H1 (cell line): ENCODE measurements around the gene TRMT13. TPM values are rescaled to one million over a fixed set of nuclear protein-coding genes. Genes with fewer than 3 reads are reported as not detected.

Experiments used
- CTCF ChIA-PET: fragments of 300-600 bp; sonication (Branson Sonifier 250); formaldehyde crosslinking; loops from one replicate; lab custom pipeline; 2021; ENCODE audit not compliant: partially characterized antibody; lab: Charles Lee
- POLR2A ChIA-PET: fragments of 300-600 bp; sonication (Branson Sonifier 250); formaldehyde crosslinking; loops from one replicate; lab custom pipeline; 2021; ENCODE audit warnings: inconsistent platforms; ENCODE audit not compliant: partially characterized antibody; lab: Charles Lee
- DNase-seq, 2 experiments: peaks; one replicate each; pipeline versions ENCODE4 v3.0.0 to v3.0.0-alpha.2; 2010 to 2022; ENCODE audit warnings: low spot score in 2 of 2, low read depth in 1 of 2, mixed read lengths in 1 of 2
- FAIRE-seq: peaks from 2 replicates; lab custom pipeline; 2011; peaks lifted over from hg19 to GRCh38; lab: Jason Lieb, UNC
- H2AFZ ChIP-seq: 2 replicates; pipeline ENCODE4 v1.8.1; 2012; ENCODE audit warnings: low read length, inconsistent platforms
- H2AK5ac ChIP-seq: 2 replicates; pipeline ENCODE4 v1.6.1; 2013; ENCODE audit warnings: low read depth, low read length
- H2BK120ac ChIP-seq: replicated peaks from 2 replicates; pipeline ENCODE3; 2013; ENCODE audit warnings: low read depth, low read length, inconsistent platforms
- H2BK12ac ChIP-seq: 2 replicates; pipeline ENCODE4 v1.6.1; 2013; ENCODE audit warnings: low read depth, low read length
- H2BK15ac ChIP-seq: 2 replicates; pipeline ENCODE4 v1.6.1; 2013; ENCODE audit warnings: low read length
- H2BK20ac ChIP-seq: 2 replicates; pipeline ENCODE4 v1.6.1; 2013; ENCODE audit warnings: low read length
- H2BK5ac ChIP-seq: 2 replicates; pipeline ENCODE4 v1.6.1; 2013; ENCODE audit warnings: low read depth, low read length
- H3K14ac ChIP-seq: 2 replicates; pipeline ENCODE4 v1.6.1; 2013; ENCODE audit warnings: inconsistent platforms; ENCODE audit not compliant: insufficient read length
- H3K18ac ChIP-seq: 2 replicates; pipeline ENCODE4 v1.6.1; 2013; ENCODE audit warnings: low read length; ENCODE audit errors: extremely low read depth
- H3K23ac ChIP-seq: 2 replicates; pipeline ENCODE4 v1.6.1; 2013; ENCODE audit warnings: inconsistent platforms; ENCODE audit not compliant: insufficient read length
- H3K23me2 ChIP-seq: 2 replicates; pipeline ENCODE4 v1.6.1; 2013; ENCODE audit warnings: low read depth, low read length
- H3K27ac ChIP-seq: 2 replicates; pipeline ENCODE4 v1.6.1; 2011; ENCODE audit warnings: low read depth, low read length, inconsistent platforms
- H3K27me3 ChIP-seq, 4 experiments: replicated peaks in 1 of 4; 1 replicate in 1 of 4; 2 replicates in 3 of 4; pipeline versions ENCODE4 v1.6.1 to v1.8.1; 2011 to 2013; ENCODE audit warnings: low read length in 3 of 4, mild to moderate bottlenecking in 3 of 4, inconsistent platforms in 2 of 4, mixed read lengths in 2 of 4, moderate library complexity in 1 of 4; ENCODE audit not compliant: control insufficient read depth in 3 of 4, insufficient read depth in 3 of 4; ENCODE audit errors: extremely low read depth in 1 of 4
- H3K36me3 ChIP-seq, 4 experiments: 2 replicates each; pipeline versions ENCODE4 v1.6.1 to v1.8.1; 2011 to 2013; ENCODE audit warnings: mild to moderate bottlenecking in 4 of 4, low read length in 3 of 4, moderate library complexity in 2 of 4, control low read depth in 1 of 4, inconsistent platforms in 1 of 4; ENCODE audit not compliant: insufficient read depth in 4 of 4, control insufficient read depth in 2 of 4
- H3K4ac ChIP-seq: replicated peaks from 2 replicates; pipeline ENCODE3; 2013; ENCODE audit warnings: low read length, low read depth, mixed read lengths, inconsistent platforms; ENCODE audit not compliant: insufficient read length
- H3K4me1 ChIP-seq, 4 experiments: replicated peaks in 1 of 4; 1 replicate in 1 of 4; 2 replicates in 3 of 4; pipeline versions ENCODE4 v1.6.1 to v1.8.1; 2011 to 2013; ENCODE audit warnings: low read length in 3 of 4, inconsistent platforms in 2 of 4, mixed read lengths in 1 of 4; ENCODE audit not compliant: insufficient read depth in 4 of 4, control insufficient read depth in 3 of 4
- H3K4me2 ChIP-seq, 2 experiments: 2 replicates each; pipeline versions ENCODE4 v1.6.1 to v1.8.1; 2011 to 2013; ENCODE audit warnings: low read depth in 2 of 2, low read length in 2 of 2, control low read depth in 1 of 2, inconsistent platforms in 1 of 2, mild to moderate bottlenecking in 1 of 2; ENCODE audit not compliant: insufficient read depth in 1 of 2
- H3K4me3 ChIP-seq, 4 experiments: fragments of 200-600, 300-600 bp in 1 of 4; sonication (generic), shearing (Covaris generic), sonication (Bioruptor Twin) in 1 of 4; 2 replicates each; pipeline versions ENCODE4 v1.5.1 to v1.8.1; 2011 to 2016; ENCODE audit warnings: low read length in 4 of 4, low read depth in 3 of 4, control low read depth in 2 of 4, inconsistent platforms in 2 of 4, mild to moderate bottlenecking in 2 of 4, mixed read lengths in 1 of 4, moderate library complexity in 1 of 4; ENCODE audit not compliant: insufficient read depth in 2 of 4; ENCODE audit errors: extremely low read depth in 1 of 4
- H3K56ac ChIP-seq: replicated peaks from 2 replicates; pipeline ENCODE3; 2013; ENCODE audit warnings: low read depth, mild to moderate bottlenecking, mixed read lengths, low read length, inconsistent platforms; ENCODE audit not compliant: insufficient read length
- H3K79me1 ChIP-seq: 2 replicates; pipeline ENCODE4 v1.6.1; 2013; ENCODE audit warnings: low read depth, low read length, control low read depth
- H3K79me2 ChIP-seq, 2 experiments: 2 replicates each; pipeline versions ENCODE4 v1.6.1 to v1.8.1; 2012 to 2013; ENCODE audit warnings: low read length in 2 of 2, mild to moderate bottlenecking in 2 of 2, inconsistent platforms in 1 of 2; ENCODE audit not compliant: insufficient read depth in 2 of 2, control insufficient read depth in 1 of 2
- H3K9ac ChIP-seq, 4 experiments: replicated peaks in 1 of 4; 1 replicate in 1 of 4; 2 replicates in 3 of 4; pipeline versions ENCODE4 v1.6.1 to v1.8.1; 2011 to 2013; ENCODE audit warnings: low read depth in 3 of 4, low read length in 3 of 4, control low read depth in 2 of 4, mild to moderate bottlenecking in 2 of 4, moderate library complexity in 2 of 4, inconsistent platforms in 1 of 4; ENCODE audit errors: extremely low read depth in 1 of 4
- H3K9me3 ChIP-seq, 2 experiments: 2 replicates each; pipeline versions ENCODE4 v1.6.1 to v1.8.1; 2012 to 2013; ENCODE audit warnings: mild to moderate bottlenecking in 2 of 2, moderate library complexity in 2 of 2, control low read depth in 1 of 2, inconsistent platforms in 1 of 2, low read depth in 1 of 2, low read length in 1 of 2, mixed read lengths in 1 of 2; ENCODE audit not compliant: insufficient read depth in 2 of 2
- H4K20me1 ChIP-seq, 2 experiments: replicated peaks in 1 of 2; 2 replicates each; pipeline versions ENCODE3 to v1.8.1; 2011 to 2013; ENCODE audit warnings: inconsistent platforms in 2 of 2, low read length in 2 of 2, mild to moderate bottlenecking in 1 of 2; ENCODE audit not compliant: insufficient read depth in 2 of 2, control insufficient read depth in 1 of 2
- H4K5ac ChIP-seq: 2 replicates; pipeline ENCODE4 v1.6.1; 2013; ENCODE audit warnings: low read length, low read depth, mixed read lengths, inconsistent platforms; ENCODE audit not compliant: insufficient read length
- H4K8ac ChIP-seq: 2 replicates; pipeline ENCODE4 v1.8.0; 2013; ENCODE audit warnings: mild to moderate bottlenecking, moderate library complexity, low read length, inconsistent platforms; ENCODE audit not compliant: insufficient read depth; ENCODE audit errors: extremely low read depth
- H4K91ac ChIP-seq: replicated peaks from 2 replicates; pipeline ENCODE3; 2013; ENCODE audit warnings: low read length, mixed read lengths, inconsistent platforms; ENCODE audit not compliant: insufficient read length
- EP300 ChIP-seq, 2 experiments: IDR thresholded peaks; 1 replicate in 1 of 2; 2 replicates in 1 of 2; pipeline ENCODE4 v1.6.1; 2011 to 2012; ENCODE audit warnings: low read depth in 2 of 2, low read length in 2 of 2, mild to moderate bottlenecking in 2 of 2, borderline replicate concordance in 1 of 2, inconsistent platforms in 1 of 2, moderate library complexity in 1 of 2
- NANOG ChIP-seq: IDR thresholded peaks from 2 replicates; pipeline ENCODE4 v1.6.1; 2011; ENCODE audit warnings: low read length, low read depth, mild to moderate bottlenecking, inconsistent platforms; ENCODE audit not compliant: insufficient read depth, poor library complexity, severe bottlenecking
- RFX5 ChIP-seq: IDR thresholded peaks from 2 replicates; pipeline ENCODE4 v1.6.1; 2011; ENCODE audit warnings: low read depth, low read length, improper control_type of control experiment, borderline replicate concordance
- RXRA ChIP-seq: IDR thresholded peaks from 2 replicates; pipeline ENCODE4 v1.6.1; 2011; ENCODE audit warnings: low read depth, mild to moderate bottlenecking, low read length, moderate library complexity; ENCODE audit not compliant: insufficient read depth
- SP1 ChIP-seq: IDR thresholded peaks from 2 replicates; pipeline ENCODE4 v1.6.1; 2011; ENCODE audit warnings: low read depth, low read length
- SUZ12 ChIP-seq: fragments of 200-600 bp; sonication (generic); IDR thresholded peaks from 2 replicates; pipeline ENCODE4 v1.6.1; 2012; ENCODE audit warnings: mild to moderate bottlenecking, inconsistent platforms, low read length, moderate library complexity, mixed read lengths
- TCF12 ChIP-seq: IDR thresholded peaks from 2 replicates; pipeline ENCODE4 v1.6.1; 2011; ENCODE audit warnings: low read depth, mild to moderate bottlenecking, low read length
- WGBS, 2 experiments: shearing (Covaris generic) in 1 of 2; methylation state at CpG; one replicate each; pipeline versions ENCODE4 v1.1.6 to v1.1.7; 2013 to 2015; ENCODE audit warnings: low lambda C conversion rate in 2 of 2, mixed read lengths in 2 of 2, inconsistent platforms in 1 of 2, low coverage in 1 of 2, missing lambda C conversion rate in 1 of 2; ENCODE audit not compliant: insufficient replicate concordance in 2 of 2, insufficient coverage in 1 of 2, insufficient read length in 1 of 2; ENCODE audit errors: extremely low coverage in 1 of 2, missing lambda C conversion rate in 1 of 2; 5-methylcytosine and 5-hydroxymethylcytosine counted together
- polyA plus RNA-seq, 7 experiments: library from polyadenylated mRNA; depleted of rRNA in 3 of 7; stranded (reverse) in 5 of 7; unstranded in 2 of 7; fragments of >200 nt in 5 of 7; fragments of 200-250 nt in 2 of 7; gene quantifications; 1 replicate in 5 of 7; 2 replicates in 1 of 7; 4 replicates in 1 of 7; pipeline versions ENCODE4 v1.2.1 to v1.2.3, GENCODE V29; 2011 to 2013; ENCODE audit warnings: missing spikeins in 2 of 7, mixed read lengths in 2 of 7
- total RNA-seq: library from RNA; stranded (reverse); fragmentation: NEBNext Ultra II Directional; extraction: Animal tissue kit (Norgen Biotek cat#: 25700); gene quantifications from 2 replicates; pipeline ENCODE4 v1.2.1, GENCODE V29; 2021
- TF ChIP-seq, protein P1 (sequence below): IDR thresholded peaks from 2 replicates; pipeline ENCODE4 v1.6.1; 2012; ENCODE audit warnings: low read length, inconsistent platforms

The TRMT13 gene
- total and polyA plus RNA-seq, 2 of the 8 experiments (the other 6 are each of a cell fraction or from before 2014, with no cell fraction given), result 3.6 to 14.8 TPM

DNA sequence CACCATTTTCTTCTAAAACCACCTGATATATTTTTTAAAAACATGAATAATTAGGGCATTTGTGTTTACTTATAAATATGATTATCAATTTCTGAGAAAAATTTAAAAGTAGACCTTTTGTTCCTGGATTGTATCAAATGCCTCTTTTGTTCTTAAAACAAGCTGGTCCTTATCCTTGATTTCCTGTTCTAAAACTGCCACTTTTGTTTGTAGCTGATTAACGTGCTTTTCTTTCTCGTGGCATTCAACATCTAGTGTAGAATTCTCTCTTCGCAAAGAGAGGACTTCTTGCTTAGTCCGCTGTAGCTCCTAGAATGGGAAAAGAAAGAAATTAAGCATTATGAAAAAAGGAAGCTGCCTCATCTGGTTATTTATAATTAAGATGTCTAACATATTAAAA, 25.3 kb upstream of the TRMT13 start:
- ChIA-PET POLR2A (no interaction called here), CTCF (interaction anchor here (2.1 kb wide), 1 partner anchor 352 kb away, joined by 7 read pairs; no protein-coding TSS in a partner anchor)
- Histone ChIP-seq H3K4ac (no peak overlapping the region), H3K79me2 (no peaks in the 10 kb centered on the region), H4K5ac (no peak overlapping the region), H3K79me1 (no peaks in the 10 kb centered on the region), H4K91ac (no peak overlapping the region), H3K36me3 (peaks cover 0 to 70% (median 24%) of the 10 kb centered on the region in 4 experiments; a peak in 7 of 8 replicates), H3K56ac (no peak overlapping the region), H2AK5ac (no peak overlapping the region), H3K18ac (no peak overlapping the region), H3K27me3 (no peaks in the 10 kb centered on the region), H3K14ac (no peak overlapping the region), H3K4me2 (no peak overlapping the region), H2BK120ac (no peak overlapping the region), H4K8ac (no peak overlapping the region), H3K9ac (no peak overlapping the region), H3K23ac (no peak overlapping the region), H2BK20ac (no peak overlapping the region), H3K4me3 (no peak overlapping the region), H3K4me1 (no peaks in the 10 kb centered on the region), H2BK12ac (no peak overlapping the region), H3K23me2 (no peaks in the 10 kb centered on the region), H3K9me3 (no peaks in the 10 kb centered on the region), H2BK5ac (no peak overlapping the region), H3K27ac (no peak overlapping the region), H4K20me1 (no peaks in the 10 kb centered on the region), H2BK15ac (no peak overlapping the region), H2AFZ (no peak overlapping the region)
- 99% methylated on average over 4 of the region's 4 CpGs; no CpG with 5 or more reads in 1 of the 2 experiments for WGBS, 2 experiments
- no peak for FAIRE-seq
- no peak for DNase-seq
- no peak for TF ChIP-seq SP1
- TF ChIP-seq EP300 (IDR thresholded peaks at IDR 0.05; ENCODE audit: borderline replicate concordance in 1 of 2, low read depth in 2 of 2, low read length in 2 of 2), result no peak
- TF ChIP-seq SUZ12, result no peak
- TF ChIP-seq RFX5, result no peak
- TF ChIP-seq RXRA, result no peak
- TF ChIP-seq, protein P1, sequence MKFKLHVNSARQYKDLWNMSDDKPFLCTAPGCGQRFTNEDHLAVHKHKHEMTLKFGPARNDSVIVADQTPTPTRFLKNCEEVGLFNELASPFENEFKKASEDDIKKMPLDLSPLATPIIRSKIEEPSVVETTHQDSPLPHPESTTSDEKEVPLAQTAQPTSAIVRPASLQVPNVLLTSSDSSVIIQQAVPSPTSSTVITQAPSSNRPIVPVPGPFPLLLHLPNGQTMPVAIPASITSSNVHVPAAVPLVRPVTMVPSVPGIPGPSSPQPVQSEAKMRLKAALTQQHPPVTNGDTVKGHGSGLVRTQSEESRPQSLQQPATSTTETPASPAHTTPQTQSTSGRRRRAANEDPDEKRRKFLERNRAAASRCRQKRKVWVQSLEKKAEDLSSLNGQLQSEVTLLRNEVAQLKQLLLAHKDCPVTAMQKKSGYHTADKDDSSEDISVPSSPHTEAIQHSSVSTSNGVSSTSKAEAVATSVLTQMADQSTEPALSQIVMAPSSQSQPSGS, result no peak
- no peak for TF ChIP-seq TCF12
- no peak for TF ChIP-seq NANOG
